HG03521 (cell line): ENCODE measurements around the gene DAAM2.

Source experiments
- ATAC-seq: cut with Tn5 transposase; IDR thresholded peaks from one replicate; pipeline ENCODE4 v1.9.1; 2021; ENCODE audit warnings: mild to moderate bottlenecking, moderate library complexity; ENCODE audit not compliant: unreplicated experiment

The DAAM2 gene

DNA sequence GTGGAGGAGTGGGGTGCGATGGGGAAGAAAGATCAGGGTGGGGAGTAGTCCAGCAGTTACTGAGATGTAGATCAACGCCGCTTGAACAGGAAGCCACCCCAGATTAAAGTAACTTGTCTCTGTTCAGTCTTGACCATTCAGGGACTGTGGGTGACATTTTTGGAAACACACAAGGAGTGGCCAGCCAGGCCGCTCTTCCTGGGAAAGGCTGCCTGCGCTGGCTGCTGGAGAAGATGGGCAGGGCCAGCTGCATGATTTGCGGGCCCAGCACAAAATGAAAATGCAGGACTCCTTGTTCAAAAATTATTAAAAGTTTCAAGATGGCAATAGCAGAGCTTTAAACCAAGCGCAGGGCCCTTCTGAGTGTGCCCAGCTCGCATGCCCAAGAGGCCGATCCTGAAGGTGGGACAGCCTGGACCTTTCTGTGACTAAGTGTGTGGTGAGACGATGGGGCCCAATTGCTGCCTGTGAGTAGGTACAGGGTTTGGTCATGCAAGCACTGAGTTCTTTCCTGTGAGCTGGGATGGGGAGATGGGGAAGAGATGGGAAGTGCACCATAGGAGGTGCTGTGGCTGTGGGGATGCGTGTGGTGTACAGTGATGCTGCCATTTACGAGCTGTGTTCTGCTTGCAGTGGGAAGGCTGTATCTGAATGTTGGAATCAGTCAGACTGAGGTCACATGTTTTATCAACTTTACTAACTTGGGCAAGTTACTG is 51.3 kb downstream of the DAAM2 start:
- ATAC-seq = no peak

DNA sequence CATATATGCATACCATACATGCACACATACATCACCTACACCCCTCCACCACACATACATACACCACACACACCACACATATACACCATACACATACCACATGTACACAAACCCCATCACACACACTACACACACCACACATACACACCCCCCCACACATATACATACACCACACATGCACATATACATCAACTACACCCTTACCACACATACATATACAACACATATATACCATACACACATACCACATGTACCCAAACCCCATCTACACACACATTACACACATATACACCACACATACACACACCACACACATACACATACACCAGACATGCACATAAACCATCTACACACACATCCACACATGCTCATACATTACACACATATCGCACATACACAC is 52.7 kb downstream of the DAAM2 start:
- no peak for ATAC-seq

DNA sequence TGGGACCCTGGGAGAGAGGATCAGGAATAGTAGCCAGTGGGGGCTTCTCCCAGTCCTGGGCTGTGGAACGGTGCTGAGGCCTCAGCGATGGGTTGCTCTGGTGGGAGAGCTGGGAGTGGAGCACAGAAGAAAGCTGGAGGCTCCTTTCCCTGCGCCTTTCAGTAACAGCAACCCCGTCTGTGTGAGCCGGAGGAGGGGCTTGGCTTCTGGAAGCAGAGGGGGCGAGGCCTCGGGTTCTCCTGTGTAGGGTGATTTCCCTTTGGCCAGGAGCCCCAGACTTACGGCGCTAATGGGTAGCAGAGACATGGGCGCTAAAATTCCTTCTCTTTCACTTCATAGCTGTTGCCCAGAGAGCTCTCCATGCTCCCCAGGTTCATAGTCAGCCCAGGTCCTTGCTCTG is 55.0 kb downstream of the DAAM2 start:
- no peak for ATAC-seq

DNA sequence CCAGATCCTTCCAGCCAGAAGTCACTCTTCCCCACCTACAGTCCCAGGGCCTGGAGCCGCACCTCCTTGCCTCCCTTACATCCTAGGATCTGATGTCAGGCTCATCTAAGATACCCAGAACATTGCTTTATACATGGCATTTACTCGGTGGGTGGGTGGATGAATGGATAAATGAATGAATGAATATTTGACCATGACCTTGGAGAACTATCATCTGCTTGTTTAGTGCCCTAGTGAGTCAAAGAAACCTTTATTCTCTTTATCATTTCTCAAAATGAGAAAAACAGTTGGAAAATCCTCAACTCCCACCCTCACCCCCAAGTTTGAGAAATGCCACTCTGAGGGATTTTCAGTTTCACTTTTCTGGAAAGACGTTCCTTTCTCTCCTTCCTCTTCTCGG is 56.0 kb downstream of the DAAM2 start:
- ATAC-seq = no peak

DNA sequence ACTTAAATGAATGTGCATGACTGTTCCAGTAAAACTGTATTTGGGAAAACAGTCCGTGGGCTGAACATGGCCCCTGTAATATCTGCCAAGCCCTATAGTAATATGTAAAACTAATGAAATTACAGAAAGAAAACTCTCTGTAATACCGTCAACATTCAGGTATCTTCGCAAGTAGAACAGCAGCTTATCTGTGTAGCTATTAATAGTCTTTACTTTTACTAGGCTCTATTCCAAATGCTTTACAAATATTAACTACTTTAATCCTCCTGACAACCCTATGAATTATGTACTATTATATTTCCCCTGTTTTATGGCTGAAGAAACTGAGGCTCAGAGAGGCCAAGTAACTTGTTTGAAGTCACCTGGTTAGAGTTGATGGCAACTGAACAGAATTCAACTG is 57.1 kb downstream of the DAAM2 start:
- ATAC-seq = no peak

DNA sequence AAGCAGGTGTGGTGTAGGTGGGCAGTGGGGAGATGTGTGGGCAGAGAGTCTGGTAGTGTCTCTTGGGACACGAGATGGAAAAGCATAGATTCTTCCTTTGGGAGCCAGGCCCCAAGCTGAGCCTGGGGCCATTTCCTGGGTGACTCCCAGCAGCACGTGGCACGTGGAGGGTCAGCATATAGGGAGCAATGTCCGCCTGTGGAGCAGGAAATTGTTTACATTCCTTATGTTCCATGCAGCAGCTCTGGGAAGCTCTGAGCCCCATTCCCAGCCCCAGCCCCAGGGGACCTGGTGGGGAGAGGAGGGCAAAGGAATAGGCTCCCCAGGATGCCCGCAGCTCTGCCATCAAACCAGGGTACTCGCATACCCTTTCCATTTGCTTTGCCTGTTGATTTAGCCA is 57.6 kb downstream of the DAAM2 start:
- no peak for ATAC-seq

DNA sequence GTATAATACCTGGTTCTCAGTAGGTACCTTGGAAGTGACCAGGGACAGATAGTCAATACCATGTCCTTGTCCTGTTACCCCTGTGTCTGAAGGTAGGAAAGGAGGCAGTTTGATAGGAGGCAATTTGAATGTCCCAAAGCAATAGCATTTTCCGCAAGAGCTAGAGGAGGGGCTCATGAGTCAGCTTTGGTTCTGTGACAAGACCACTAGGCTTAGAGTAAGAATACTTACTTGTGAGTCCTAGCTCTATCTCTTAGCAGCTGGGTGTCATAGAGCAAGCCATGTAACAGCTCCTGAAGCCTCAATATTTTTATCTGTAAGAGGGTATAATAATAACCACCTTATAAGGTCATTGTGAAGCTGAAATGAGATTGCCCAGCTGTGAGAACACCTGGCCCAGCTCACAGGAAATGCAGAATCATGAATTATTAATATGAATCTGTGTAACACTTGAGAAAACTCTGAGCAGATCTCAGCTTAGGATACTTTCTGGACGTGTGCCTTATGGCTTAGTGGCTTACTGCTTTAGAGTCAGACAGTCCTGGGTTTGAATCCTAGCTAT is 58.6 kb downstream of the DAAM2 start:
- ATAC-seq = no peak

DNA sequence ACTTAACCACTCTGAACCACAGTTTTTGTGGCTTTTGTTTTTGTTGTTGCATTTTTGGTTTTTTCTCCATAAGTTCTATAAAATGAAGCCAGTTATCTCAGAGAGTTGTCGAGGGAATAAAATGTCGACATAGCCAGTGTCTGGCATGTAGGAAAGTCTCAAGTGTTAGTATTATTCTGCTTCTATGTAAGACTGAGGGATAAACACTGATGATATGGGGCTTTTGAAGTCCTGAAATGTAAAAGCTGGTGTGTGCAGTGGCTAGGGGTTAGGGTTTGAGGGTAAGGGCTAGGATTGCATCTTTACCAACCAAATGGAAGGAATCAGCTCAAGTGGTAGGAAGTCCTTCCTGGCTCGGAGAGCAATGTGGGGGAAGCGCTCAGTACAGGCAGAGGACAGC is 59.2 kb downstream of the DAAM2 start:
- no peak for ATAC-seq

DNA sequence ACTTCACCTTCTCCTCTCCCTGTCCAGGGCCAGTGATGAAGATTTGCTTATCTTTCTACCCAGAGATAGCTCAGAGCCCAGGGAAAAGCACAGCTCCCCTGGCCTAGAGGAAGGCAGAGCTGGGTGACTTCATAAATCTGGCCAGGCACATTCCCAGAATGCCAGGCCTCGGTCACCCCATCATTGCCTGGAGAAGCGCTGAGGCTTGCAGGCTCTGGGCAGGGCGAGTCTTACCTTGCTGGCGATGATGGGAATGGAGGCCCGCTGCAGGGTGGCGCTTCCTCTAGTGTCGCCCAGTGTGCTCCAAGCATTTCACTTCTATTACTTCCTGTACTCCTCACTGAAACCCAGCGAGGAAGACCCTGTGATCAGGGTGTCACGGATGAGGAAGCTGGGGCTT is 60.1 kb downstream of the DAAM2 start:
- ATAC-seq = no peak

DNA sequence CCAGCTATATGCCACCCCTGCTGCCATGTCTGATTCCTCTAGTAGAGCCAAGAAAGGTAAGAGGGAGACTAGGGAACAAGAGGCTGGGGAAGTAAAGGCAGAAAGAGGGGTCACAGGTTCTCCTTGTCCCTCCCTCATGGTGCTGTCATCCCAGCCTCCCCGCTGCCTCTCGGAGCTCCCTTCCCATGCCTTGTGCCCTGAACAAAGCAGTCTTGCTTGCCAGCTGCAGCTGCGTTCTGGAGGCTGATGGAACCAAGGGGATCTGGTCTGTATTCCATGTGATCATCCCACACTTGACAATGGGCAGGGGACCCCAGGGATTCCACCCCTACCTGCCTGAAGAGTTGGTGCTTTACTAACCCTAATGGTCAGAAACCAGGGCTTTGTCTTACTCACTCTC is 61.4 kb downstream of the DAAM2 start:
- no peak for ATAC-seq

DNA sequence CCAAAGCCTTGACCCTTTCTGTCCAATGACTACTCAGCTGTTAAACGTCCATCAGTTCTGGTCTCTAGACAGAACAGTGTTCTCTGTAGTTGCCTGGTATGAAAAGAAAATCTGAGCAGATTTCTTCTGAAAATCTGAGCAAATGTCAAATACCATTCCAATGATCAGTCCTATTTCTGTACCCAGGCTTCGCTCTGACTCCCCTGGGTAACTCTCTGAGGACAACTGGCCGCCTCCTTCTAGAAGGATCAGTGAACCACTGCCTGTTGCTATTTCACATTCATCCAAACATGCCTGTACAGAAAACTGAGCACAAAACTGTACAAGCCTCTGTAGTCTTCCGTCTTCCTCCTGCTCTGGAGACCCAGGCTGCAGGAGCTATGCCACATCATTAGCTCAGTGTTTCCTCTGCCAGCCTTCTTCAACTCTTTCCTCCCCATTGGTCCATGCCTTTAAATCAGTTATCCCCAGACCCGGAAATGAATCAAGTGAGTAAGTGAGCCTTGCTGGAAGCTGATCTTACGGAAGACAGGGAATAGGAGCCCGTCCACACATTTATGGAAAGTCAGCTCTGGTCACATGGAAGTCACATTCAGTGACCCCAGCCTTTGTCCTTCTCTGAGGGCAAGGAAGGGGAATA is 63.3 kb downstream of the DAAM2 start:
- no peak for ATAC-seq

DNA sequence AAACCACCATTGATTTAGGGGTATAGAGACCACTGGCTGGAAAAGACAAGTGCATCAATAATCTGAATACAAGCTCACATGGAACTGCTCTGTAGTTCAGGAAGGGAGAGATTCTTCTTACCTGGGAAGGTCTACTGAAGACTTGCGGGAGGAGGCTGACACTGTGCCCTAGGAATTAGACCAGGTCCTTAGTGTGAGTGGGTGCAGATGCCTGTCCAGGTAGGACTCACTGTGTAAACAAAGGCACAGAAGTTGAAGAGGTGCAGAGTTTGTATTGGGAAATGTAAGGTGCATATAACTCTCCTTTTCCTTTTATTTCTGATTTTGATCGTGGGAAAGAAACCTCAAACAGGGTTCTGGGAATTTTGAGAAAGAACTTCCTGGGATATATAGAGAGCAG is 66.8 kb downstream of the DAAM2 start:
- no peak for ATAC-seq

DNA sequence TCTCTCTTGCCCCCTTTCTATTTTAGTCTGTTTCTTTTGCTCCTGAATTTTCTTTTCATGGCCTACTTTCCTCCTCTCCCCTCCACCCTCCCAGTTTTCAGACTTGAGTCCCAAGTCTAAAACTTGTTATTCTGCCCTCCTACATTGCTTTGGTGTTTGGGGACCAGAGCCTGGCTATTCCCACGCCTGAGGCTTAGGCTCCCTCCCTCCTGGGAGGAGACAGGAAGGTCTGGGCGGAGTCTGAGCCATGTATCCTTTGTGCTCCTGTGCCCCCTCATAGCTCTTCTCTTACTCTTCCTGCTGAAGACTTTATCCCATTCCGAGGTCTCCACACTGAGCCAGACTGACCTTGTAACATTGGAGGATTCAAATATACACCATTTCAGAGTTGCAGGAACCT is 69.5 kb downstream of the DAAM2 start:
- no peak for ATAC-seq

DNA sequence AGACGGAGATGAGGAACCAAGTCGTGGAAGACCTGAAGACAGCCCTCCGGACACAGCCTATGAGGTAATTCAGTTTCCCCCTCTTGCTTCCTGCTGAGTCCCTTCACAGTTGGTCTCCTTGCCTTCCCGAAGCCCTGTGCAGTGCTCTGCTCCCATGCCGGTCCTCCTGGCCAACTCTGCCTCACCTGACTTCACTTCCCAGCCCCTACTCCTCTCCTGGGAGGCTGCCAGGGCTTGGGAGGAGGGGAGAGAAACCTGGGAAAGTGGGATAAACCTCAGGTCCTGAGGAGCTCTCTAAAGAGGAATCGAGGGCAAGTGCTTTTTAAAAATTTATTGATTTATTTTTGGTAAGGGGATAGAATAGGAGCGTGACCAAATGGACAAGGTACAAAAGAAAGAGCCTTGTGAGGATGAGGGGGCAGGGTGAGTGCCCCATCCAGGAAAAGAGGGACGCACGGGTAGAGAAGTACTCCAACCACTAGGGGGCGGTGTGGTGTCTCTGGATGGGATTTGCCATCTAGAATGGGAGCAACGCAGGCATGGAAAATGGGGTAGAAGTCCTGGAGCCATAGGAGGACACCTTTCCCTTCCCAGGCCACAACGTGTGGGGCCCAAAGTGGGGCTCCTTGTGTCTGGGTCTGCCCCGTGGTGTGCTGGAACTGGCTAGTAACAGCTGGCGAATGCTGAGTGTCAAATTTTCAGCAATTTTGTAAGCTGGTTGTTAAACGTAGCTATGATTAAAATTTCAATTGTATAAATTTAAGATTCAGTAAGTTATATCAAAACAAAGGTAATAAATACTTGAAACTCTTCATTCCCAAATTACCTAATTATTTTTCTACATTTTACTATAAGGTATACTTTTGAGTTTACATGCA is 73.1 kb downstream of the DAAM2 start:
- no peak for ATAC-seq

DNA sequence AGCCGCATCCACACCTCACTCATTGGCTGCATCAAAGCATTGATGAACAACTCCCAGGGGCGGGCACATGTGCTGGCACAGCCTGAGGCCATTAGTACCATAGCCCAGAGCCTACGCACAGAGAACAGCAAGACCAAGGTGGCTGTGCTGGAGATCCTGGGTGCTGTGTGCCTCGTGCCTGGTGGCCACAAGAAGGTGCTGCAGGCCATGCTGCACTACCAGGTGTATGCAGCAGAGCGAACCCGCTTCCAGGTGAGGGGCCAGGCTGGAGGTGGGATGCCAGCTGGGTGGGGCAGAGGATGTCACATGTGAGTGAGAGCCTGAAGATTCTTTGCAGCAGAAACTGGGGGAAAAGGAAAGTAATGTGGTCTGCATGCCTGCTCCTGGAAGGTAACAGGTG is 75.4 kb downstream of the DAAM2 start:
- ATAC-seq = no peak

DNA sequence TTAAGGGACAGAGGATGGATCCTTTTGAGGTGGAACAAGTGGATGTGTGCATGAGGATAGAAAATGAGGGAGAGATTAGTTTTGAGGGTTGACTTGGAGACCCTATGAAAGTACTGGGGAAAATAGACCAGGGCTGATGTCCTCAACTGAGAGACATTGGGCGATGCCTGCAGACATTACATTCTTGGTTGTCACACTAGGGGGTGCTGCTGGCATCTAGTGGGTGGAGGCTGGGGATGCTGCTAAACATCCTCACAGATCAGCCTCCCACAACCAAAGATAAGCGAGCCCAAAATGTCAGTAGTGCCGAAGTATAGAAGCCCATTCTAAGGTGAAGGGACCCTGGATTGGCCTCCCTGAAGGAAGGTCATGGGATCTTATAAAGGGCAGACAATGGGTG is 78.8 kb downstream of the DAAM2 start:
- no peak for ATAC-seq

DNA sequence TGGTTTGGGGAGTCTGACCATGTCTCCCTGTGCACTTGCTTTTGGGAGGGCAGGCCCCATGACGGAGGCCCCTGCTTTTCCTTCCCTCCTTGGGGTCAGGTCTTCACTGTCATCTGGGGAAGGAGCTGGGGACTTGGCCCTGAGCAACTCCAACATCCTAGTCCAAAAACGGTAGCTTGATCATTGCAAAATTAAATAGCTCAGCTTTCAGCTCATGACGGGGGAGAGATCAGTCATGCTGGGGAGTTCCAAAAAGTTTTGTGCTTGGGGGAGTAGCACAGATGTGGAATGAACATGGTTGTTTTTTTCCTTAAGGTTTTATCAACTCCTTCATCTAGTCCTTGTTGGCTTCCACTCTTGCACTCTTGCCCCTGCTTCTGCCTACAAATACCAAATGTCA is 81.3 kb downstream of the DAAM2 start:
- ATAC-seq = no peak

DNA sequence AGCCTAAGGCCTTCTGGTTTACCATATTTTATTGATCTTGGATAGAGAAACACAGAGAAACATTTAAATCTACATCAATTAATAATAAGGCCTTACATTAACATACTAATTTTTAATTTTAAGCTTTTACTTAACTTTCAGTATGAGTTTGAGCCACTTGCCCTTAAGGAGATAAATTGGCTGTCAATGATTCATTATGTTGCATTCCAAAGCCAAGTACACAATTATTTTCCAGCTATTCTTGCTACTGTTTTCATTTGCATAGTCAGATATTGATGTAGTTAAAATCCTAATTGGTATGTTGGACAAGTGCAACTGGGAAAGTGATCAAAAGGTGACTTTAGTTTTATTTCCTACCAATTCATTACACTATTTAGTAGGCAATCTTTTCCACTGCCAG is 83.9 kb downstream of the DAAM2 start:
- ATAC-seq = no peak

DNA sequence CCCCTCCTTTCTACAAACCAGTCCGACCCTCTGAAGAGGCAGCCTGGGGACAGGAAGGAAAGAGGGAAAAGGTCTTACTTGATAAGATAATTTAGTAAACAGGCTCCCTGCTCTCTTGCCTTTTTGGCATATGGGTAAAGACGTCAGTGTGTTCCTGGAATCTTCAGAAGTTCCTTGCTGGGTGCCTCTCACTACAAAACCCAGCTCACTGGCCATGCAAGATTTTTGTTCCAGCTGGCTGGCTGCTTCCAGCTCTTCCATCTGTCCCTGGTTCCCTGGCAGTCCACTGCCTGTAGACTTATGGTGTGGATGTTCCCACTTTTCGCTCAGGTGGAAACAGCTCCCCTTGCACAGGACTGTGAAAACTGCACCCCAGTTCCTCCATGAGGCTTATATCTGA is 84.7 kb downstream of the DAAM2 start:
- no peak for ATAC-seq

DNA sequence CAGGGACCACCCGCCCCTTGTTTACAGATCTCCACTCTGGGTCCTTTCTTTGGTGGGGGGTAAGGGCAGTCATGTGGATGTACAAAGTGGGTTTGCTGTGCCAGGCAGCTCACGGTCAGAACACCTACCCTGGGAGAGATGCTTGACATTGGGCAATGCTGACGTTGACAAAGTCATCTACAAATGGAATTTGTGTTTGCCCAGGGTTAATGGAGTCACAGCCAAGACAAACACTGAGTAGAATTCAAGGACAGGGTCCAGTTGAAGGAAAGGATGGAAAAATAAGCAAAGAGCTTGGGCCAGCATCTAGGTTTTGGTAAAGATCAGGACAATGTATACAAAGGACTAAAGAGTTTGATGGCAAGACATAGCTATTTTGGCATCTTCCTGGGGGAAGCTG is 87.4 kb downstream of the DAAM2 start:
- ATAC-seq = no peak

DNA sequence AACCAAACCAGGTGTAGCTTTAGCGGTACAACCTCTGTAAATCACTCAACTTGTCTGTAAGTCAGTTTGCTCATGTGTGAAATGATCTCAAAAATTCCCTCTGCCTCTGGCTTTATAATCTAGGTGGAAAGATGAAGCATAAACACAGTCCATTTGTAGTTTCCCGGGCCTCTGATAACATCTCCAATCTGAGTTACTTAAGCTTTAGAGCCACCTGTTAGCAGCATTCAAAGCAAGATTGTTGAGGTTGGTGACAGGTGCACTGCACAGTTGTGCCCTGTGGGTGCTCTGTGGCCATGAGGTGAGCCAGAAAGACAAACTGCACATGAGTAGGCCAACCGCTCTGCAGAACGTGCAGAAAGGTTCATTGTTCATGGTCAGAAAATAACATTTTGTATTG is 88.4 kb downstream of the DAAM2 start:
- ATAC-seq = no peak
